ENCODE data around the gene TRPM5. TPM values are rescaled to one million over a fixed set of nuclear protein-coding genes. Genes with fewer than 3 reads are reported as not detected.
A peak's percentile ranks its signal among the peaks of the same experiment; 100 is the strongest.

Gene TRPM5
- total and polyA plus RNA-seq, 7 donors: not detected

DNA sequence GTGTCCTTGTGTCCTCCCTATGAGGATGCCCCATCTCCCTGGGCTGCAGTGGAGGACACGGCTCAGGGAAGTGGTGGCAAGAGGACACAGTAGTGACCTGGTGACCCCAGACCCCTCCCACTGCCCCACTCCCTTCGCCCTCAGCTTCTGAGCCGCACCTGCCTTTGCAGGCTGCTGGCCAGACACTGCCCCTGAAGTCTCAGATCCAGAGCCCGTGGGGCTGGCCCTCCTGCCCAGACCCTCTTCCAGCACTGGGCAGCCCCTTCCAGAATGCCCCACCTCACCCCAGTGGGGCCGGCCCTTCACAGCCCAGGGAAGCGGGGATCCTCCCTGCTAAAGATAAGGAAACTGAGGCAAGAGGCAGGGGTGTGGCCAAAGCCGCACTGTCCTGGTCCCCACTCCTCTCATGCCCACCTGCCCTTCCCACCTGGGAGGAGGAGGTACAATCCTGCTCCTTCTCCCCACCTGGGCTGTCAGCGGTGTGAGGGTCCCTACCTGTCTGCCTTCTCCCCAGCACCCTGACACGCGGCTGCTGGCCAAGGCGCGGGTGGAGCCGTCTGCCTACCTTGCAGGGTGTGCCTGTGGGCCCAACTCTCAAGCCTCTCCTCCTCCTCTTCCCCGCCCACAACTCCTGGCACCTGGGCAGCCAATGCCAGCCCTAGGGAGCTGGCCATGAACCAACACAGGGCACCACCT lies 17.3 kb downstream of the TRPM5 start:
- 82 to 85% (median 82%) methylated on average over 13 to 14 of the region's 14 CpGs for WGBS, 3 donors
- Histone ChIP-seq H3K27ac (no peak overlapping the region), H3K4me3 (no peak overlapping the region), H3K4me1 (no peaks in the 10 kb centered on the region), H3K36me3 (ENCODE audit: insufficient read depth in 1 of 2, low read depth in 1 of 2) (no peaks in the 10 kb centered on the region), H3K9me3 (no peaks in the 10 kb centered on the region), H3K27me3 (ENCODE audit: insufficient read depth in 3 of 3, low read length in 2 of 3) (peaks cover 0 to 6% (median 2%) of the 10 kb centered on the region in 3 donors)
- DNase-seq (no peak), ATAC-seq (no peak)
- TF ChIP-seq, protein P1, sequence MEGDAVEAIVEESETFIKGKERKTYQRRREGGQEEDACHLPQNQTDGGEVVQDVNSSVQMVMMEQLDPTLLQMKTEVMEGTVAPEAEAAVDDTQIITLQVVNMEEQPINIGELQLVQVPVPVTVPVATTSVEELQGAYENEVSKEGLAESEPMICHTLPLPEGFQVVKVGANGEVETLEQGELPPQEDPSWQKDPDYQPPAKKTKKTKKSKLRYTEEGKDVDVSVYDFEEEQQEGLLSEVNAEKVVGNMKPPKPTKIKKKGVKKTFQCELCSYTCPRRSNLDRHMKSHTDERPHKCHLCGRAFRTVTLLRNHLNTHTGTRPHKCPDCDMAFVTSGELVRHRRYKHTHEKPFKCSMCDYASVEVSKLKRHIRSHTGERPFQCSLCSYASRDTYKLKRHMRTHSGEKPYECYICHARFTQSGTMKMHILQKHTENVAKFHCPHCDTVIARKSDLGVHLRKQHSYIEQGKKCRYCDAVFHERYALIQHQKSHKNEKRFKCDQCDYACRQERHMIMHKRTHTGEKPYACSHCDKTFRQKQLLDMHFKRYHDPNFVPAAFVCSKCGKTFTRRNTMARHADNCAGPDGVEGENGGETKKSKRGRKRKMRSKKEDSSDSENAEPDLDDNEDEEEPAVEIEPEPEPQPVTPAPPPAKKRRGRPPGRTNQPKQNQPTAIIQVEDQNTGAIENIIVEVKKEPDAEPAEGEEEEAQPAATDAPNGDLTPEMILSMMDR (IDR thresholded peaks at IDR 0.05): no peak
- intact Hi-C loops (cut with DNase I): loop anchor here in 1 of 2 donors (10.0 kb wide), 1 partner anchor 468 kb away; no protein-coding TSS in a partner anchor

DNA sequence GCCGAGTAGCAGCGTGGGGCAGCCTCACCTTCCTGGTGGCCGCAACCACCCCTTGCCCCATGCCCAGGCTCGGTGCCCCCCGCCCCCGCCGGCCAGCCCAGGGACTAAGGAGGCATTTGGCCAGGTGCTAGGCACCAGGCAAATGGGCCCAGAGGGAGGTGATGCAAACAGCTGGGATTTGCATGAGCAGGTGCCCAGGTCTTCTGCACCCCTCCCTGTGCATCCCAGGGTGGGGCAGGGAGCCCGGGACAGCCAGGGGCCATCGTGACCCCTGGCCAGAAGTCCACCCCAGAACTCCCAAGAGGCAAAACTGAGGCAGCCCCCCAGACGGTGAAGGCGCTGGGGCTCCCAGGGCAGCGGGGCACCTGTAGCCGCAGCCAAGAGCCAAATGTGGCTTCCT lies 18.1 kb downstream of the TRPM5 start:
- intact Hi-C loops (cut with DNase I): loop anchor here in 1 of 2 donors (10.0 kb wide), 1 partner anchor 469 kb away; no protein-coding TSS in a partner anchor
- peaks cover 0 to 6% (median 2%) of the 10 kb centered on the region in 3 donors for H3K27me3 ChIP-seq (ENCODE audit: insufficient read depth in 3 of 3, low read length in 2 of 3)
- no peak overlapping the region for H3K27ac ChIP-seq
- DNase-seq (no peak), ATAC-seq (no peak)
- TF ChIP-seq, protein P1 (IDR thresholded peaks at IDR 0.05): no peak
- no peaks in the 10 kb centered on the region for H3K36me3 ChIP-seq (ENCODE audit: insufficient read depth in 1 of 2, low read depth in 1 of 2)
- no peaks in the 10 kb centered on the region for H3K4me1 ChIP-seq
- no peaks in the 10 kb centered on the region for H3K9me3 ChIP-seq
- no peak overlapping the region for H3K4me3 ChIP-seq
- 82 to 87% (median 85%) methylated on average over 10 to 13 of the region's 13 CpGs for WGBS, 3 donors

DNA sequence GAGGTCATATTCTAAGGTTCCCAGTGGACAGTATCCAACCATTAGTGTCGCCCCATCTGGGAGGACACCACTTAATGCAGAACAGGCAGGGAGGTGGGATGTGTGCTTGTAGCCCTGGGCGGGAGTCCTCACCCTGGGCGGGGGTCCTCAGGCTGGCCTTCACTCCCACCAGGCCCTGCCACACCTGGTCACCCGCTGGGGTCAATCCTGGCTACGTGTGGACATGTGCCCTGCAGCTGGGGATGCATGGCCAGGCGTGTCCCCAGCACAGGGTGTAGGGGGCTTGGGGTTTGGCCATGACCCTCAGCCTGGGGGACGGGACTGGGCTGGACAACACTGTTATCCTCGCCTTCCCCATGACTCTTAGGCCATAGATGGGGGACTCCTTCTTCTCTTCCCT lies 18.8 kb downstream of the TRPM5 start:
- Histone ChIP-seq H3K9me3 (no peaks in the 10 kb centered on the region), H3K27ac (no peak overlapping the region), H3K4me3 (no peak overlapping the region), H3K27me3 (ENCODE audit: insufficient read depth in 3 of 3, low read length in 2 of 3) (peaks cover 0 to 6% (median 2%) of the 10 kb centered on the region in 3 donors), H3K4me1 (no peaks in the 10 kb centered on the region), H3K36me3 (ENCODE audit: insufficient read depth in 1 of 2, low read depth in 1 of 2) (no peaks in the 10 kb centered on the region)
- ATAC-seq (no peak), DNase-seq (no peak)
- TF ChIP-seq, protein P1 (IDR thresholded peaks at IDR 0.05): no peak
- 76 to 86% (median 84%) methylated on average over 8 of the region's 8 CpGs for WGBS, 3 donors
- intact Hi-C loops (cut with DNase I): loop anchor here in 1 of 2 donors (10.0 kb wide), 1 partner anchor 469 kb away; no protein-coding TSS in a partner anchor

DNA sequence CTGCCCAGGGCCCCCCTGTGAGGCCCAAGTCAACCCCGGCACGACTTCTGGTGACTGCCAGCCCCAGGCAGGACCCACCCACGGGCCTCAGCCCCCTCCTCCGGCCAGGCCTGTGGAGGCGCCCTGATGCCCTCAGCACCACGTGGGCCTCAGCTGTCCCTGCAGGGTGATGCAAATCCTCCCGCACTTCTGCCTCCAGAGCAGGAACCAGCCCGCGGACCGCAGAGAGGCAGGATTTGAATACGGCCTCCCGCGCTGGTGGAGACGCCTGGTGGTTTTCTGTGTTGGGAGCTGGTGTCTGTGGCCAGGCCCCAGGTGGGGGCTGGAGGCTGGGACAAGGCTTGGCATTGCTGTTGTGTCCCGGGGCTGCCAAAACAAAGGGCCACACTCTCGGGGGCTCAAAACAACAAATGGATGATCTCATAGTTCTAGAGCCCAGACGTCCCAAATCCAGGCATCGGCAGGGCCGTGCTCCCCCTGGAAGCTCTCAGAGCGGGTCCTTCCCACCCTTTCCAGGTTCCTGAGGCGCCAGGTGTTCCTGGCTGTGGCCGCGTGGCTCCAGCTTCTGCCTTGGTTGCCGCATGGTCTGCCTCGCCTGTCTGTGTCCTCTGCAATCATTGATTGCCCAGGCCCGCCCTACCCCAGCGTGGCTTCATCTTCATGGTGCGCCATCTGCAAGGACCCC lies 19.4 kb downstream of the TRPM5 start:
- Histone ChIP-seq H3K27ac (no peak overlapping the region), H3K36me3 (ENCODE audit: insufficient read depth in 1 of 2, low read depth in 1 of 2) (no peaks in the 10 kb centered on the region), H3K9me3 (no peaks in the 10 kb centered on the region), H3K27me3 (ENCODE audit: insufficient read depth in 3 of 3, low read length in 2 of 3) (peaks cover 0 to 6% (median 2%) of the 10 kb centered on the region in 3 donors), H3K4me3 (no peak overlapping the region), H3K4me1 (no peaks in the 10 kb centered on the region)
- intact Hi-C loops (cut with DNase I): loop anchor here in 1 of 2 donors (5.0 to 10.0 kb wide), 2 partner anchors 228 to 470 kb away; no protein-coding TSS in a partner anchor
- peak in 1 of 2 donors; percentile 40 for DNase-seq
- TF ChIP-seq, protein P1 (IDR thresholded peaks at IDR 0.05): no peak
- ATAC-seq: no peak
- WGBS, 3 donors: 66 to 75% (median 67%) methylated on average over 26 to 28 of the region's 28 CpGs
